ENCODE measurements around the gene ANKRD29.
"Not testable (repeated sequence)": the region's sequence is repeated elsewhere in the genome, so short reads cannot be mapped to it uniquely, and the experiment has no call there.

ANKRD29 gene

DNA sequence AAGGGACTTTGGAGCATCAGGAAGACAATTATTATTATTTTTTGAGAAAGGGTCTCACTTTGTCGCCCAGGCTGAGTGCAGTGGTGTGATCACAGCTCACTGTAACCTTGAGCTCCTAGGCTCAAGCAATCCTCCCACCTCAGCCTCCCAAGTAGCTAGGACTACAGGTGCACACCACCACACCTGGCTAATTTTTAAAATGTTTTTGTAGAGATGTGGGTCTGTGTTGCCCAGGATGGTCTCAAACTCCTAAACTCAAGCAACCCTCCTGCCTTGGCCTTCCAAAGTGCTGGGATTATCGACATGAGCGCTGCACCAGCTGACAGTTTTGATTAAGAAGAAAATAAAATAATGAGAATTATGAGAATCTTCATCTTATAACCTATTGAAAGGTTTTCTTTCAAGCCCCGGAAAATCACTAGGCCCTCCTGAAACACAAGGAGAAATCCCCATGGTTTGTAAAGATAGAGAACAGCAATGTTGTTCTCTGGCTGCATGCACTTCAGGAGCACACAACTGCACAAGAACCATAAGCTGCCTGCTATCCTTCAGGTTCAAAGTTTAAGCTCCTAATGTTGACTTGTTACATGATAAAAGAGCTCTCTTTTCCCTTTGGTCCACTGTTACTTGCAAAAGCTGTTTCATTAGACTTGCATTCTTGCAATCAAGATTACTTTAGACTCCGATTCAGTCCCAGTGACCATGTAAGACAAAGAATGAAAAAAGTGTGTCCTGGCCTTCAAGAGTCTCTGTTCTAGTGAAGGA lies 93.2 kb downstream of the ANKRD29 start:
- FAIRE-seq = no peak
- no peak for DNase-seq (ENCODE audit: extremely low spot score, insufficient read length, low read depth)

DNA sequence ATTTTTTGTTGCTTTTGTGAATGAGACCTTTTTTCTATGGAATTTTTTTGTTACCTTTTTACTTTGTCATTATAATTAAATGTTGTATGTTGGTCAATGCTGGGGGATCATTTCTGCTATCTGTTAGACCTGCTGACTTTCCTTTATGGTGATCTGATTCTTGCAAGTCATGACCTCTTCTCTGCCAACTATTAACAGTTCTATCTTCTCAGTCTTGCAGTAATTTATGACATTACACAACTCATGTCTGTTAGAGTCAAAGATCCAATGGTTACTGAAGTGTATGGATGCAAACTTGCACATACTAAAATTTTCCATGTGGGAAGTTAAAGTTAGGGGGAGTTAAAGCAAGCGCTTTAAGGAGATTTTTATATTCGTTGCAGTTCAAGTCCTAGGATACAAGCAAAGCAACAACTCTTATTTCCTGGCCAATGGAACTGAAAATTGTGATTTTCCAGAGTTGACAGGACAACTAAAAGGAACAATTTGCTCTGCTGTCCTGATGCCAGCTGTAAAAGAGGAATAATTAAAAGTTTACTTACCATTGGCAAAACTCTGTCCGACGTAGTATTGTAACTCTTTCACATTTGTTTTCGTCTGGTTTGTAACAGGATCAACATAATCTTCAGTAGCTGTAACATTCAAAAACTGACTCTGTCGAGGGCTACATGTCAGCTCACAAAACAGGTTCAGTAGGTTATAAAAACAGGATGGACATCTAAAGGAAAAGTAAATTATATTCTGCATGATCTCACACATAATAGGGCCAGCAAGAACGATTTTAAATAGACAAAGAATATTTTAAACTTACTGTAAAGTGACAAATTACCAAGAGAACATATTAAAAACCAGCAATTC lies 94.2 kb downstream of the ANKRD29 start:
- no peak for FAIRE-seq
- no peak for DNase-seq (ENCODE audit: extremely low spot score, insufficient read length, low read depth)

DNA sequence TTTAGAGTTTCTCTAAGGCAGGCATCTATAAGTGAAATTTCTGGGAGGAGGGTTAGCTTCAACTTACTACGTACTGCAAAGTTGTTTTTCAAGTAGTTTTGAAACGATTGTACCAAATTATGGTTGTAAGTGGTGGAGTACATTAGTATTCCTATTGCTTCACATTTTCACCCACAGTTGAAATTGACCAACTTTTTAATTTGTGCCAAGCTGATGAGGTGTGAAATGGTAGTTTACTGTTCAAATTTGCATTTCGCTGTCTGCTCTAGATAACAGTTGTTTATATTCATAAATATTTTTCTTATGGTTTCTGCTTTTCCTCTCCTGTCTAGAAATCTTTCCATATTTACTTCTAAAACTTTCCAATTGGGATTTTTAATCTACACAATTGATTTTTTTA lies 95.0 kb downstream of the ANKRD29 start:
- no peak for FAIRE-seq
- no peak for DNase-seq (ENCODE audit: extremely low spot score, insufficient read length, low read depth)

DNA sequence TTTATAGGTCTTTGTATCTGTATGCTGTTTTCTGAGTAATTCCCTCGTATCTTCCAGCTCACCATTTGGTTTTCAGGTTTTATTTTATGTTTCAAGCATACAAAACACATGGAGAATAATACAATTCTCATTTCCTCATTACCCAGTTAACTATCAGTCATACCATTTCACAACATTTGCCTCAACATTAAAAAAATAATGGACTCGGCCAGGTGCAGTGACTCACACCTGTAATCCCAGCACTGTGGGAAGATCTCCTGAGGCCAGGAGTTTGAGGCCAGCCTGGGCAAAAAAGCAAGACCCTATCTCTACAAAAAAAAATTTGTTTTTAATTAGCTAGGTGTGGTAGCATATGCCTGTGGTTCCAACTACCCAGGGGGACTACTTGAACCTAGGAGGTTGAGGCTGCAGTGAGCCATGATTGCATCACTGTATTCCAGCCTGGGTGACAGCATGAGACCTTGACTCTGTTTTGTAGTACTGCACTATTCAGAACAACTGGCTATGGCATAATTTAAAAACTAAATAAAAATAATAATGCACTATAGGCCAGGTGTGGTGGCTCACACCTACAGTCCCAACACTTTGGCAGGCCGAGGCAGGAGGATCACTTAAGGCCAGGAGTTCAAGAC lies 96.7 kb downstream of the ANKRD29 start:
- DNase-seq (ENCODE audit: extremely low spot score, insufficient read length, low read depth) = no peak
- FAIRE-seq = no peak

DNA sequence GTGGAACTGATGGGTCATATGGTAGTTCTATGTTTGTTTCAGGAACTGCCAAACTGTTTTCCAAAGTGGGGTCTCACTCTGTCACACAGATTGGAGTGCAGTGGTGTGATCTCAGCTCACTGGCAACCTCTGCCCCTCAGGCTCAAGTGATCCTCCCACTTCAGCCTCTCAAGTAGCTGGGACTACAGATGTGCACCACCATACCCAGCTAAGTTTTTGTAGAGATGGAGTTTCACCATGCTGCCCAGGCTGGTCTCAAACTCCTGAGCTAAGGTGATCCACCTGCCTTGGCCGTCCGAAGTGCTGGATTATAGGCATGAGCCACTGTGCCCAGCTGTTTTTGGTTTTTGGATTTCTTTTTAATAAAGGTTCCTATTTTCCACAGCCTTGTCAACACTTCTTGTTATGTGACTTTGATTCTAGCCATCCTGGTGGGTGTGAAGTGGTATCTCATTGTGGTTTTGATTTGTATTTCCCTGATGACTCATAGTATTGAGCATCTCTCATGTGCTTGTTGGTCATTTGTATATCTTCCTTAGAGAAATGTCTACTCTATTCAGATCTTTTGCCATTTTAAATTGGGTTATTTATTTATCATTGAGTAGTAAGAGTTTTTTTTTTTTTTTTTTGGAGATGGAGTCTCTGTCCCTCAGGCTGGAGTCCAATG lies 99.2 kb downstream of the ANKRD29 start:
- DNase-seq (ENCODE audit: extremely low spot score, insufficient read length, low read depth) (no peak), FAIRE-seq (no peak)

DNA sequence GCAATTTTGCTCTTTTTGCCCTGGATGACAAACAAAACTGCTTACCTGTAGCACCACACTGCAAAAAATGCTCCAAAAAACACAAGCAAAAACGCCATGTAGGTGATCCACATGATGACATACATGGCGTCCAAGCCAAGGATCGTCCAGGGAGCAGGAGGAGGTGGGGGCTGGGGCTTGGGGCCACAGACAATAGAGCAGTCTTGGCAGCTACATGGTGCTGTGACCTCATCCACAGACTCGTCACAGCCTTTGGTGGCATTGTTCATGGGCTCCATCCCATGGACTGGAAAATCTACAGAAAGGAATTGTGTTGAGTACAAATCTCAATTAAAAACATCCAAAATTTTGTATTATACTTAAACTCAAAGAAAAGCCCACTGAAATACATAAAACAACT lies 102.5 kb downstream of the ANKRD29 start:
- no peak for FAIRE-seq

DNA sequence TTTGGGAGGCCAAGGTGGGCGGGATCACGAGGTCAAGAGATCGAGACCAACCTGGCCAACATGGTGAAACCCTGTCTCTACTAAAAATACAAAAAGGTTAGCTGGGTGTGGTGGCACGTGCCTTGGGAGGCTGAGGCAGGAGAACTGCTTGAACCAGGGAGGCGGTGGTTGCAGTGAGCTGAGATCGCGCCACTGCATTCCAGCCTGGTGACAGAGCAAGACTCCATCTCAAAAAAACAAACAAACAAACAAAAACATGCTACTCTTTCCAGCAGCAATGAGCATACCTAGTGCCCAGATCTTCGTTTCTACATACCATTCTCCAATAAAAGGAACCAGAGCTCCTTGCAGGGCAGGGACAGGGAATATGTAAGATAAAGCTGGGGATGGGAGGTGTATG lies 105.2 kb downstream of the ANKRD29 start:
- FAIRE-seq; DNase-seq (ENCODE audit: extremely low spot score, insufficient read length, low read depth): not testable (repeated sequence)

More for the DNA sequence above, 102.5 kb downstream of the ANKRD29 start:
- DNase-seq (ENCODE audit: extremely low spot score, insufficient read length, low read depth) = no peak

DNA sequence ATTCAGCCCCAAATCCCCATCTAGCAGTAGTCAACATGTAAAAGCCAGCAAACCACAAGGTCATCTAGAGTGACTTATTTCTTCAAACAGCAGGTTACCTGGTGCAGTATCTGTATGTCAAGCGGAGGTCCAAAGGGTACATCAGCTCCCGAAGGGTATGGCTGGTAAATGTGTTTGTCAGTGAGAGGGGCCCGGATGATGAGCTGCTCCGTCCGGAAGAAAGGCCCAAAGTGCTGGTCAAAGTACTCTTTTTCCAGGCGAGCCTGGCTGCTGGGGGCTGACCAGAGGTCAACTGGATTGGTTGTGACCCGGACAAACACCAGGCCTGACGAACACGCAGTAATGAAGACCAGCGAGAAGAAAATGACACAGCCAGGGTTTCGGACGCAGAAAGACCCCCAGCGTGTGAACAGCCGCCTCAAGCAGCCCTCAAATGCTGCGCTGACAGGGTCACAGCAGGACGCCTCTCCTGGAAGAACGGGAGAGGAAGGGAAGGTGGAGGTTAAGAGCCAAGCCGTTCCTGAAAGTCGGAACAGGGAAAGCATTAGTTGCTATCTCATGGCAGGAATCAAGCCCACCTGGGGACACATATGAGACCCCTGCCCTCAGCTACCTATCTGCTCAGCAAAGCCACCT lies 106.4 kb downstream of the ANKRD29 start:
- no peak for FAIRE-seq

DNA sequence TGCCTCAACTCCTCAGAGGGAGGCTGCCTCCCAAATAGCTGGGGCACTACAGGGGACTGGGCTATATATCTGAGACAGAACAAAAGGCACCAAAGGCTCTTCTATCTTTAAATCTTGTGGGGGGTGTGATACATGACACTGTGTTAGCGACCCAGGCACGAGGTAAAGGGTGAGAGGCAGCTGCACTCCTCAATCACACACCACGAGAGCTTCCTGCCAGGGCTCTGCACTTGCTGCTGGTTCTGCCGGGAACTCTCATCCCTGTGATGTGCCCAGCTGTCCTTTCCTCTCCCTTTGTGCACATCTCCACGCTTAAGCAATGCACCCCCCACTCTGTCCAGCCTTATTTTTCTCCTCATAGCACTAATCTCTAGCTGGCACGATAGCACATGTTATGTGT lies 108.8 kb downstream of the ANKRD29 start:
- FAIRE-seq = no peak
- no peak for DNase-seq (ENCODE audit: extremely low spot score, insufficient read length, low read depth)

More for the DNA sequence above, 106.4 kb downstream of the ANKRD29 start:
- no peak for DNase-seq (ENCODE audit: extremely low spot score, insufficient read length, low read depth)

DNA sequence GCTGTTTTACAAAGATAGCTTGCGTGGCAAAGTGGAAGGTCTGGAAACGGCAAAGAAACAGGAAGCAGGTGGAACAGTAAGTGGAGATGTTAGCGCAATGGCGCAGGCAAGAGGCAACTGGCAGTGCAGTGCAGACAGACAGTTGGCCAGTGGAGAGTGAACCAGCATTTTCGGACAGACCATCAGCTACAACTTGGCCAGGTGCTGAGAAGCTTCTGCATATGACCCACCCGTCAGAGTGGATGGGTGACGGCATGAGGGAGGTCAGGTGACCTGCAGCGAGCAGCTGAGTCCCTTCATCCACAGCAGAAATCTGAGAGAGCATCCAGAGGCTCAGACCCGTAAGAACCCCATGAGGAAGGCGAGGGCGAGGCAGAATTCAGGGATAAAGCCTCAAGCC lies 110.2 kb downstream of the ANKRD29 start:
- no peak for FAIRE-seq
- no peak for DNase-seq (ENCODE audit: extremely low spot score, insufficient read length, low read depth)

DNA sequence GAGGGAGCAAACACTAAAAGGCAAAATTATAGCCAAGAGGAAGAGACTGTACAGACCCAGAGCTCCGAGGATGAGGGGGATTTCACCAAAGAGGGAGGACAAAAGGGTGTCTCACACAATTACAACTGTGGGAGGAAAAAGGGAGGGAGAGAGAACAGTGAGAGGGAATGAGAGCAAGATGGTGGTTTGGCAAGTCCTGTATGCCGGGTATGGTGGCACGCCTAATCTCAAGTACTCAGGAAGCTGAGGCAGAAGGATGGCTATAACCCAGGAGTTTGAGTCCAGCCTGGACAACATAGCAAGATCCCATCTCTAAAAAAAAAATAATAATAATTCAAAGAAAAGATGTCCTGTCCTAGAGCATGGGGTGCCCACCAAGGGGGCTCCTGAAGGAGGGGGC lies 110.7 kb downstream of the ANKRD29 start:
- no peak for FAIRE-seq

DNA sequence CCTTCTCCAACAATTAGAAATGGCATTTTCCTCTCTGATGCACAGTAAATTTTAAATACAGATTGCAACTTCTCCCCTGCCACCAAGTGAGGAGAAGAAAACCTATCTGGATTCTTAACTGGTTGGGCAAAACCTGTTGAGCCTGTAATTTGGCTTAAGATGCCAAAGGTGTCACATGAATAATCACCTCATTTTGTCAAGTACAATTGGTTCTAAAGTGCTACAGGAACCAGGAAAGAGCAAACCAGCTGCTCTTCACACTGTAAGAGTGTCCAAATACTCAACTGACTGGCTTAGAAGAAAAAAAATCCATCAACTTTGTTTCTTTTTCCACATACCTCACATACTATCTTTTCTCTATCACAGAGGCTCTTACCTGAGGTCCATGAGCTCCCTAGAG lies 111.8 kb downstream of the ANKRD29 start:
- FAIRE-seq (no peak), DNase-seq (ENCODE audit: extremely low spot score, insufficient read length, low read depth) (no peak)

More for the DNA sequence above, 110.7 kb downstream of the ANKRD29 start:
- no peak for DNase-seq (ENCODE audit: extremely low spot score, insufficient read length, low read depth)
